GM18511 (cell line): ENCODE measurements around the gene SELPLG.
"Not testable (repeated sequence)": the region's sequence is repeated elsewhere in the genome, so short reads cannot be mapped to it uniquely, and the experiment has no call there.

Experiments
- ATAC-seq: cut with Tn5 transposase; IDR thresholded peaks from one replicate; pipeline ENCODE4 v1.9.1; 2021; ENCODE audit warnings: mild to moderate bottlenecking, moderate library complexity; ENCODE audit not compliant: unreplicated experiment

The SELPLG gene

GRCh38 chr12:108656247-108656646, 22.6 kb upstream of the SELPLG start:
- ATAC-seq, result not testable (repeated sequence)

GRCh38 chr12:108655812-108656175, 22.1 kb upstream of the SELPLG start:
- not testable (repeated sequence) for ATAC-seq

- ATAC-seq, result not testable (repeated sequence)
Observed at GRCh38 chr12:108654622-108655021, 20.9 kb upstream of the SELPLG start.

- ATAC-seq, result no peak
Observed at GRCh38 chr12:108653922-108654321, 20.2 kb upstream of the SELPLG start.

GRCh38 chr12:108653082-108653516, 19.4 kb upstream of the SELPLG start:
- no peak for ATAC-seq

- no peak for ATAC-seq
Observed at GRCh38 chr12:108650083-108650482, 16.4 kb upstream of the SELPLG start.

GRCh38 chr12:108649669-108650068, 16.0 kb upstream of the SELPLG start:
- ATAC-seq, result no peak

GRCh38 chr12:108649126-108649525, 15.4 kb upstream of the SELPLG start:
- no peak for ATAC-seq

GRCh38 chr12:108648371-108648770, 14.7 kb upstream of the SELPLG start:
- no peak for ATAC-seq

- ATAC-seq, result no peak
Observed at GRCh38 chr12:108647585-108648287, 14.0 kb upstream of the SELPLG start.

- ATAC-seq, result no peak
Observed at GRCh38 chr12:108646600-108647579, 13.2 kb upstream of the SELPLG start.

GRCh38 chr12:108645686-108646599, 12.2 kb upstream of the SELPLG start:
- ATAC-seq, result no peak

- ATAC-seq, result no peak
Observed at GRCh38 chr12:108644811-108645120, 11.1 kb upstream of the SELPLG start.

- ATAC-seq, result no peak
Observed at GRCh38 chr12:108643941-108644810, 10.5 kb upstream of the SELPLG start.

GRCh38 chr12:108642899-108643654, 9.4 kb upstream of the SELPLG start:
- no peak for ATAC-seq

- no peak for ATAC-seq
Observed at GRCh38 chr12:108642269-108642870, 8.7 kb upstream of the SELPLG start.

- ATAC-seq, result no peak
Observed at GRCh38 chr12:108641446-108642268, 8.0 kb upstream of the SELPLG start.

GRCh38 chr12:108640802-108641445, 7.2 kb upstream of the SELPLG start:
- no peak for ATAC-seq
